SK-N-SH (cell line): ENCODE results near the gene TSHZ3. TPM values are rescaled to one million over a fixed set of nuclear protein-coding genes. Genes with fewer than 3 reads are reported as not detected.
A peak's percentile ranks its signal among the peaks of the same experiment; 100 is the strongest.

ENCODE experiments used
- CTCF ChIA-PET: fragments of 300-600, 350-600 bp; formaldehyde crosslinking; extraction: SDS; loops from one replicate; lab custom pipeline; 2021; lab: Yijun Ruan, JAX
- POLR2A ChIA-PET: fragments of 350-600 bp; sonication (Branson Sonifier 250); formaldehyde crosslinking; extraction: SDS; loops from one replicate; lab custom pipeline; 2020; ENCODE audit warnings: antibody characterized with exemption, inconsistent platforms; lab: Yijun Ruan, JAX
- DNase-seq: peaks from one replicate; pipeline ENCODE4 v3.0.0; 2012
- H2AFZ ChIP-seq: fragments of 200-600 bp; sonication (generic); 2 replicates; pipeline ENCODE4 v1.8.1; 2016; ENCODE audit warnings: antibody characterized with exemption, mild to moderate bottlenecking, low read depth
- H3F3A ChIP-seq: fragments of 200-600 bp; sonication (generic); replicated peaks from 2 replicates; pipeline ENCODE3; 2016; ENCODE audit warnings: antibody characterized with exemption, mild to moderate bottlenecking; ENCODE audit not compliant: insufficient read depth
- H3K27ac ChIP-seq, 2 experiments: fragments of 200-500 bp in 1 of 2; fragments of 200-600 bp in 1 of 2; sonication (Bioruptor generic) in 1 of 2; sonication (generic), shearing (Covaris generic) in 1 of 2; 2 replicates each; pipeline versions ENCODE4 v1.5.1 to v1.6.1; 2014 to 2016; ENCODE audit warnings: low read depth in 2 of 2, inconsistent platforms in 1 of 2, low read length in 1 of 2, mild to moderate bottlenecking in 1 of 2, mixed read lengths in 1 of 2
- H3K27me3 ChIP-seq: fragments of 200-600 bp; sonication (generic), shearing (Covaris generic); 2 replicates; pipeline ENCODE4 v1.6.1; 2016; ENCODE audit warnings: mixed run types; ENCODE audit not compliant: insufficient read depth
- H3K36me3 ChIP-seq, 2 experiments: fragments of 200-500 bp in 1 of 2; fragments of 200-600 bp in 1 of 2; sonication (Bioruptor generic) in 1 of 2; sonication (generic) in 1 of 2; replicated peaks in 1 of 2; 2 replicates each; pipeline versions ENCODE3 to v1.5.1; 2014 to 2016; ENCODE audit warnings: low read length in 1 of 2, mild to moderate bottlenecking in 1 of 2; ENCODE audit not compliant: insufficient read depth in 2 of 2, control insufficient read depth in 1 of 2
- H3K4me1 ChIP-seq, 2 experiments: fragments of 200-500 bp in 1 of 2; fragments of 200-600 bp in 1 of 2; sonication (Bioruptor generic) in 1 of 2; sonication (generic), shearing (Covaris generic) in 1 of 2; 2 replicates each; pipeline versions ENCODE4 v1.5.1 to v1.6.1; 2014 to 2016; ENCODE audit warnings: low read depth in 1 of 2, low read length in 1 of 2, mixed run types in 1 of 2; ENCODE audit not compliant: insufficient read depth in 2 of 2, control insufficient read depth in 1 of 2
- H3K4me2 ChIP-seq: fragments of 200-600 bp; sonication (generic), shearing (Covaris generic); 2 replicates; pipeline ENCODE4 v1.6.1; 2017; ENCODE audit warnings: mixed run types
- H3K4me3 ChIP-seq, 2 experiments: fragments of 200-500 bp in 1 of 2; fragments of 200-600 bp in 1 of 2; sonication (Bioruptor generic) in 1 of 2; sonication (generic), shearing (Covaris generic) in 1 of 2; 2 replicates each; pipeline versions ENCODE4 v1.5.1 to v1.8.1; 2014 to 2016; ENCODE audit warnings: low read depth in 2 of 2, inconsistent platforms in 1 of 2, low read length in 1 of 2, mild to moderate bottlenecking in 1 of 2, mixed read lengths in 1 of 2, moderate library complexity in 1 of 2
- H3K79me2 ChIP-seq: fragments of 200-600 bp; sonication (generic); 2 replicates; pipeline ENCODE4 v1.8.1; 2017; ENCODE audit warnings: mild to moderate bottlenecking; ENCODE audit not compliant: insufficient read depth
- H3K9ac ChIP-seq: fragments of 200-600 bp; sonication (generic); 2 replicates; pipeline ENCODE4 v1.6.1; 2017; ENCODE audit warnings: mixed run types
- H3K9me2 ChIP-seq: fragments of 200-600 bp; sonication (generic); 2 replicates; pipeline ENCODE4 v1.6.1; 2017; ENCODE audit warnings: mixed run types
- H3K9me3 ChIP-seq: fragments of 200-600 bp; sonication (generic); 2 replicates; pipeline ENCODE4 v1.6.1; 2017; ENCODE audit warnings: mixed run types, mild to moderate bottlenecking, moderate library complexity
- H4K20me1 ChIP-seq: fragments of 200-600 bp; sonication (generic); 2 replicates; pipeline ENCODE4 v1.6.1; 2017; ENCODE audit warnings: mild to moderate bottlenecking, mixed run types; ENCODE audit not compliant: insufficient read depth
- CHD2 ChIP-seq: fragments of 150-350 bp; IDR thresholded peaks from 2 replicates; pipeline ENCODE4 v1.6.1; 2018; ENCODE audit warnings: low read length; ENCODE audit not compliant: partially characterized antibody
- ELF1 ChIP-seq: IDR thresholded peaks from 2 replicates; pipeline ENCODE4 v1.4.0; 2012
- FOXJ3 ChIP-seq: sonication (generic); formaldehyde crosslinking; IDR thresholded peaks from 2 replicates; pipeline ENCODE4 v1.5.1; 2020; ENCODE audit warnings: mild to moderate bottlenecking, missing genetic modification reagents
- FOXM1 ChIP-seq: IDR thresholded peaks from 2 replicates; pipeline ENCODE4 v1.4.0; 2012; ENCODE audit warnings: low read depth, mild to moderate bottlenecking
- GABPA ChIP-seq: IDR thresholded peaks from 2 replicates; pipeline ENCODE4 v1.4.0; 2012; ENCODE audit warnings: low read depth, mild to moderate bottlenecking
- GATA2 ChIP-seq: sonication (generic); formaldehyde crosslinking; IDR thresholded peaks from 2 replicates; pipeline ENCODE4 v1.5.0; 2020; ENCODE audit warnings: mild to moderate bottlenecking, missing genetic modification reagents
- JUND ChIP-seq: IDR thresholded peaks from 2 replicates; pipeline ENCODE4 v1.4.0; 2012
- MAX ChIP-seq: IDR thresholded peaks from 2 replicates; pipeline ENCODE4 v1.4.0; 2012; ENCODE audit warnings: low read depth
- PBX3 ChIP-seq: IDR thresholded peaks from 2 replicates; pipeline ENCODE4; 2012
- TAF1 ChIP-seq: IDR thresholded peaks from 2 replicates; pipeline ENCODE4 v1.6.1; 2012; ENCODE audit warnings: low read depth, mild to moderate bottlenecking, low read length, moderate library complexity, borderline replicate concordance
- TCF12 ChIP-seq: IDR thresholded peaks from 2 replicates; pipeline ENCODE4 v1.4.0; 2012
- TEAD4 ChIP-seq: IDR thresholded peaks from 2 replicates; pipeline ENCODE4 v1.4.0; 2012; ENCODE audit warnings: mild to moderate bottlenecking, borderline replicate concordance; ENCODE audit not compliant: insufficient read depth
- USF2 ChIP-seq: fragments of 150-350 bp; IDR thresholded peaks from 2 replicates; pipeline ENCODE4 v1.6.1; 2017; ENCODE audit warnings: antibody characterized with exemption, low read length, low read depth, borderline replicate concordance
- YY1 ChIP-seq: IDR thresholded peaks from 2 replicates; pipeline ENCODE4 v1.4.0; 2012; ENCODE audit warnings: low read depth, mild to moderate bottlenecking
- WGBS: methylation state at CpG from one replicate; pipeline ENCODE4 v1.1.6; 2017; ENCODE audit warnings: low lambda C conversion rate; 5-methylcytosine and 5-hydroxymethylcytosine counted together
- polyA plus RNA-seq, 3 experiments: library from polyadenylated mRNA; depleted of rRNA; stranded (reverse); fragments of >200 nt; gene quantifications; 2 replicates each; pipeline ENCODE4 v1.2.3, GENCODE V29; 2012
- TF ChIP-seq, protein P1 (sequence below): IDR thresholded peaks from 2 replicates; pipeline ENCODE4 v1.4.0; 2012; ENCODE audit warnings: low read depth, borderline replicate concordance
- TF ChIP-seq, protein P2 (sequence below): IDR thresholded peaks from 2 replicates; pipeline ENCODE4 v1.4.0; 2012; ENCODE audit warnings: low read depth, borderline replicate concordance

Gene TSHZ3
- polyA plus RNA-seq, 1 of the 3 experiments (the other 2 are of a cell fraction), result 3.3 TPM

GRCh38 chr19:31337008-31337914, 12.0 kb downstream of the TSHZ3 start (continued):
- TF ChIP-seq FOXM1 (no peak), TAF1 (no peak), TCF12 (no peak), CHD2 (no peak)

- ChIA-PET POLR2A (no interaction called here), CTCF (interaction anchor here (0.6 to 1.2 kb wide), 4 partner anchors 16 to 646 kb away, joined by 3 to 5 read pairs (median 4); no protein-coding TSS in a partner anchor)
- Histone ChIP-seq H3F3A (peaks cover 2% of the 10 kb centered on the region), H3K9me2 (no peaks in the 10 kb centered on the region), H2AFZ (no peak overlapping the region), H3K4me3 (no peak overlapping the region), H3K27me3 (no peaks in the 10 kb centered on the region), H3K27ac (no peak overlapping the region), H3K36me3 (peaks cover 4 to 5% of the 10 kb centered on the region in 2 experiments), H3K9me3 (no peaks in the 10 kb centered on the region), H3K79me2 (peaks cover 60% of the 10 kb centered on the region), H3K4me2 (no peak overlapping the region), H3K4me1 (peaks cover 34 to 67% of the 10 kb centered on the region in 2 experiments), H4K20me1 (peaks cover 21% of the 10 kb centered on the region), H3K9ac (no peak overlapping the region)
- no peak for DNase-seq
- no peak for TF ChIP-seq MAX
- TF ChIP-seq, protein P1, sequence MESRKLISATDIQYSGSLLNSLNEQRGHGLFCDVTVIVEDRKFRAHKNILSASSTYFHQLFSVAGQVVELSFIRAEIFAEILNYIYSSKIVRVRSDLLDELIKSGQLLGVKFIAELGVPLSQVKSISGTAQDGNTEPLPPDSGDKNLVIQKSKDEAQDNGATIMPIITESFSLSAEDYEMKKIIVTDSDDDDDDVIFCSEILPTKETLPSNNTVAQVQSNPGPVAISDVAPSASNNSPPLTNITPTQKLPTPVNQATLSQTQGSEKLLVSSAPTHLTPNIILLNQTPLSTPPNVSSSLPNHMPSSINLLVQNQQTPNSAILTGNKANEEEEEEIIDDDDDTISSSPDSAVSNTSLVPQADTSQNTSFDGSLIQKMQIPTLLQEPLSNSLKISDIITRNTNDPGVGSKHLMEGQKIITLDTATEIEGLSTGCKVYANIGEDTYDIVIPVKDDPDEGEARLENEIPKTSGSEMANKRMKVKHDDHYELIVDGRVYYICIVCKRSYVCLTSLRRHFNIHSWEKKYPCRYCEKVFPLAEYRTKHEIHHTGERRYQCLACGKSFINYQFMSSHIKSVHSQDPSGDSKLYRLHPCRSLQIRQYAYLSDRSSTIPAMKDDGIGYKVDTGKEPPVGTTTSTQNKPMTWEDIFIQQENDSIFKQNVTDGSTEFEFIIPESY, result no peak
- TF ChIP-seq TEAD4, result no peak
- WGBS, result 73% methylated on average over 4 of the region's 6 CpGs
Observed at GRCh38 chr19:31335716-31336115, 13.5 kb downstream of the TSHZ3 start.

GRCh38 chr19:31334849-31335624, 14.2 kb downstream of the TSHZ3 start:
- no peak overlapping the region; a peak in 1 of 4 replicates for H3K27ac ChIP-seq
- peaks cover 18% of the 10 kb centered on the region for H4K20me1 ChIP-seq
- H3F3A ChIP-seq, result no peaks in the 10 kb centered on the region
- H3K4me3 ChIP-seq, result no peak overlapping the region
- H3K9me3 ChIP-seq, result no peaks in the 10 kb centered on the region
- H3K36me3 ChIP-seq, result peaks cover 4 to 5% of the 10 kb centered on the region in 2 experiments
- CTCF ChIA-PET, result interaction anchor here (0.6 to 1.0 kb wide), 2 partner anchors 12 to 497 kb away, joined by 3 read pairs; no protein-coding TSS in a partner anchor
- H3K4me2 ChIP-seq, result peak overlapping the region; percentile 40; the same call in 1 of the 2 replicates
- DNase-seq, result no peak
- peaks cover 61% of the 10 kb centered on the region for H3K79me2 ChIP-seq
- 84% methylated on average over 12 of the region's 12 CpGs for WGBS
- no peaks in the 10 kb centered on the region for H3K9me2 ChIP-seq
- H2AFZ ChIP-seq, result no peak overlapping the region
- no peak overlapping the region for H3K9ac ChIP-seq
- POLR2A ChIA-PET, result no interaction called here
- H3K4me1 ChIP-seq, result peaks cover 33 to 70% of the 10 kb centered on the region in 2 experiments
- H3K27me3 ChIP-seq, result no peaks in the 10 kb centered on the region
- TF ChIP-seq FOXJ3 (CRISPR knock-in tag) (no peak), GATA2 (CRISPR knock-in tag) (no peak), PBX3 (peak; percentile 35; the same call in 1 of the 2 replicates), CHD2 (no peak), ELF1 (no peak), JUND (peak; percentile 21; the same call in 1 of the 2 replicates), TAF1 (no peak), TEAD4 (no peak), USF2 (no peak), YY1 (no peak), GABPA (no peak)
- TF ChIP-seq, protein P2, sequence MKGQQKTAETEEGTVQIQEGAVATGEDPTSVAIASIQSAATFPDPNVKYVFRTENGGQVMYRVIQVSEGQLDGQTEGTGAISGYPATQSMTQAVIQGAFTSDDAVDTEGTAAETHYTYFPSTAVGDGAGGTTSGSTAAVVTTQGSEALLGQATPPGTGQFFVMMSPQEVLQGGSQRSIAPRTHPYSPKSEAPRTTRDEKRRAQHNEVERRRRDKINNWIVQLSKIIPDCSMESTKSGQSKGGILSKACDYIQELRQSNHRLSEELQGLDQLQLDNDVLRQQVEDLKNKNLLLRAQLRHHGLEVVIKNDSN, result no peak
